Caco-2 (cell line): ENCODE results near the gene TMEM131. TPM values are rescaled to one million over a fixed set of nuclear protein-coding genes. Genes with fewer than 3 reads are reported as not detected.

Experiments
- BruUV-seq: library from RNA; stranded (reverse); fragments of 400-500 nt; replicated peaks from 2 replicates; lab custom pipeline; 2021; lab: Mats Ljungman, UMichigan
- CTCF ChIA-PET: fragments of 300-600 bp; sonication (Branson Sonifier 250); formaldehyde crosslinking; loops from one replicate; lab custom pipeline; 2022; ENCODE audit warnings: antibody characterized with exemption; lab: Charles Lee
- POLR2A ChIA-PET: fragments of 300-600 bp; sonication (Branson Sonifier 250); formaldehyde crosslinking; loops from one replicate; lab custom pipeline; 2022; ENCODE audit warnings: antibody characterized with exemption; lab: Charles Lee
- DNase-seq, 2 experiments: peaks; one replicate each; pipeline versions ENCODE4 v3.0.0 to v3.0.0-alpha.2; 2020 to 2022
- H3K27me3 ChIP-seq: replicated peaks from 2 replicates; pipeline ENCODE4 v1.6.0; 2011; ENCODE audit warnings: low read length; ENCODE audit not compliant: control insufficient read depth, insufficient read depth
- H3K36me3 ChIP-seq: 2 replicates; pipeline ENCODE4 v1.5.1; 2011; ENCODE audit warnings: low read length; ENCODE audit not compliant: control insufficient read depth, insufficient read depth
- H3K4me1 ChIP-seq: fragments of 250-450 bp; sonication (Bioruptor Pico); 2 replicates; pipeline ENCODE4 v1.5.1; 2020; ENCODE audit warnings: mild to moderate bottlenecking
- H3K4me3 ChIP-seq: 2 replicates; pipeline ENCODE4 v1.5.1; 2011; ENCODE audit warnings: low read depth, mild to moderate bottlenecking, control low read depth, low read length
- H3K9me3 ChIP-seq: fragments of 250-450 bp; sonication (Bioruptor Pico); 2 replicates; pipeline ENCODE4 v1.5.1; 2020; ENCODE audit warnings: mild to moderate bottlenecking, moderate library complexity
- H3K27ac Mint-ChIP-seq: one replicate; pipeline ENCODE4 v1.8.0; 2022; ENCODE audit warnings: mixed read lengths; ENCODE audit not compliant: unreplicated experiment
- H3K27me3 Mint-ChIP-seq: one replicate; pipeline ENCODE4 v1.8.0; 2022; ENCODE audit warnings: mixed read lengths; ENCODE audit not compliant: insufficient read depth, unreplicated experiment
- H3K36me3 Mint-ChIP-seq: one replicate; pipeline ENCODE4 v1.8.0; 2022; ENCODE audit warnings: mild to moderate bottlenecking, mixed read lengths; ENCODE audit not compliant: insufficient read depth, unreplicated experiment
- H3K4me1 Mint-ChIP-seq: one replicate; pipeline ENCODE4 v1.8.0; 2022; ENCODE audit warnings: low read depth, mixed read lengths; ENCODE audit not compliant: unreplicated experiment
- H3K4me3 Mint-ChIP-seq: one replicate; pipeline ENCODE4 v1.8.0; 2022; ENCODE audit warnings: mild to moderate bottlenecking, moderate library complexity, mixed read lengths; ENCODE audit not compliant: unreplicated experiment
- H3K9me3 Mint-ChIP-seq: one replicate; pipeline ENCODE4 v1.8.0; 2022; ENCODE audit warnings: mixed read lengths; ENCODE audit not compliant: unreplicated experiment
- intact Hi-C: fragments of 100-400 bp; cut with micrococcal nuclease; formaldehyde crosslinking; loops from one replicate; pipeline ENCODE4 v1.10.0; 2022; ENCODE audit not compliant: unreplicated experiment
- total RNA-seq: library from RNA; stranded (reverse); gene quantifications from 2 replicates; pipeline ENCODE4 v1.2.3, GENCODE V29; 2022
- TF ChIP-seq, protein P1 (sequence below), 2 experiments: fragments of 200-600 bp in 1 of 2; IDR thresholded peaks; 1 replicate in 1 of 2; 2 replicates in 1 of 2; pipeline versions ENCODE4 v1.5.1 to v1.8.0; 2011 to 2022; ENCODE audit warnings: antibody characterized with exemption in 1 of 2, control low read depth in 1 of 2, inconsistent platforms in 1 of 2, low read depth in 1 of 2, low read length in 1 of 2, mild to moderate bottlenecking in 1 of 2, moderate library complexity in 1 of 2; ENCODE audit not compliant: insufficient read depth in 1 of 2, severe bottlenecking in 1 of 2, unreplicated experiment in 1 of 2

TMEM131 gene
- total RNA-seq, 1 experiment from 2014 or later, result 36.3 TPM

DNA sequence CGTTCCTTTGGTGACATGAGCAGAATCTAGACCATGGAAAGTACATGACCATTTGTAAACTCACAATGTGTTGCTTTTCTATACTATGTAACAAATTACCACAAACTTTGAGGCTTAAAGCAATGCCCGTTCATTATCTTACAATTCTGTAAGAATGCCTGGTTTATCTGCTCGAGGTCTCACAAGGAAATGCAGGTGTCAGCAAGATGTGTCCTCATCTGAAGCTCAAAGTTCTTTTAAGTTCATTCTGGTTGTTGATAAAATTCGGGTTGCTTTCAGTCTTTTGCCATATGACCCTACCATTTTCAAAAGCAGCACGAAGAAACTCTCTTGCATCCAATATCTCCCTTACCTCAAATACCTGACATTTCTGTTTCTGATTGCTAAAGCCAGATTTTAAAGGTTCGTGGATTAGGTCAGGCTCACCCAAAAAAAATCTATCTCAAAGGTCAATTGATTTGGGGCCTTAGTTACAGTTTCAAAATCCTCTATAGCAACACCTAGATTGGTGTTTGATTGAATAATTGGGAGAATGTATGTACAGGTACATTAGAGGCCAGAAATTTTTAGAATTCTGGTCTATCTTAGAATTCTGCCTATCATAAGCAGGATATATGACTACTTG lies 125.9 kb downstream of the TMEM131 start:
- no peaks in the 10 kb centered on the region for H3K27me3 ChIP-seq
- H3K4me1 Mint-ChIP-seq, result peaks cover 22% of the 10 kb centered on the region
- H3K4me3 Mint-ChIP-seq, result no peak overlapping the region
- H3K9me3 Mint-ChIP-seq, result peaks cover 15% of the 10 kb centered on the region
- no peak overlapping the region for H3K4me3 ChIP-seq
- POLR2A ChIA-PET, result no interaction called here
- peaks cover 19% of the 10 kb centered on the region for H3K4me1 ChIP-seq
- H3K27me3 Mint-ChIP-seq, result no peaks in the 10 kb centered on the region
- no peak overlapping the region for H3K27ac Mint-ChIP-seq
- H3K36me3 ChIP-seq, result peaks cover 3% of the 10 kb centered on the region; the same call in 1 of the 2 replicates
- no peaks in the 10 kb centered on the region for H3K36me3 Mint-ChIP-seq
- peaks cover 11% of the 10 kb centered on the region for H3K9me3 ChIP-seq
- CTCF ChIA-PET, result no interaction called here
- intact Hi-C loops, result loop anchor here (10.0 kb wide), 1 partner anchor 125 kb away; the partner anchor contains the start of gene TMEM131
- no TSS peak for BruUV-seq
- TF ChIP-seq, protein P1, sequence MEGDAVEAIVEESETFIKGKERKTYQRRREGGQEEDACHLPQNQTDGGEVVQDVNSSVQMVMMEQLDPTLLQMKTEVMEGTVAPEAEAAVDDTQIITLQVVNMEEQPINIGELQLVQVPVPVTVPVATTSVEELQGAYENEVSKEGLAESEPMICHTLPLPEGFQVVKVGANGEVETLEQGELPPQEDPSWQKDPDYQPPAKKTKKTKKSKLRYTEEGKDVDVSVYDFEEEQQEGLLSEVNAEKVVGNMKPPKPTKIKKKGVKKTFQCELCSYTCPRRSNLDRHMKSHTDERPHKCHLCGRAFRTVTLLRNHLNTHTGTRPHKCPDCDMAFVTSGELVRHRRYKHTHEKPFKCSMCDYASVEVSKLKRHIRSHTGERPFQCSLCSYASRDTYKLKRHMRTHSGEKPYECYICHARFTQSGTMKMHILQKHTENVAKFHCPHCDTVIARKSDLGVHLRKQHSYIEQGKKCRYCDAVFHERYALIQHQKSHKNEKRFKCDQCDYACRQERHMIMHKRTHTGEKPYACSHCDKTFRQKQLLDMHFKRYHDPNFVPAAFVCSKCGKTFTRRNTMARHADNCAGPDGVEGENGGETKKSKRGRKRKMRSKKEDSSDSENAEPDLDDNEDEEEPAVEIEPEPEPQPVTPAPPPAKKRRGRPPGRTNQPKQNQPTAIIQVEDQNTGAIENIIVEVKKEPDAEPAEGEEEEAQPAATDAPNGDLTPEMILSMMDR (IDR thresholded peaks at IDR 0.05; ENCODE audit: insufficient read depth in 1 of 2, low read depth in 1 of 2, low read length in 1 of 2, severe bottlenecking in 1 of 2, unreplicated experiment in 1 of 2), result no peak
- no peak for DNase-seq

DNA sequence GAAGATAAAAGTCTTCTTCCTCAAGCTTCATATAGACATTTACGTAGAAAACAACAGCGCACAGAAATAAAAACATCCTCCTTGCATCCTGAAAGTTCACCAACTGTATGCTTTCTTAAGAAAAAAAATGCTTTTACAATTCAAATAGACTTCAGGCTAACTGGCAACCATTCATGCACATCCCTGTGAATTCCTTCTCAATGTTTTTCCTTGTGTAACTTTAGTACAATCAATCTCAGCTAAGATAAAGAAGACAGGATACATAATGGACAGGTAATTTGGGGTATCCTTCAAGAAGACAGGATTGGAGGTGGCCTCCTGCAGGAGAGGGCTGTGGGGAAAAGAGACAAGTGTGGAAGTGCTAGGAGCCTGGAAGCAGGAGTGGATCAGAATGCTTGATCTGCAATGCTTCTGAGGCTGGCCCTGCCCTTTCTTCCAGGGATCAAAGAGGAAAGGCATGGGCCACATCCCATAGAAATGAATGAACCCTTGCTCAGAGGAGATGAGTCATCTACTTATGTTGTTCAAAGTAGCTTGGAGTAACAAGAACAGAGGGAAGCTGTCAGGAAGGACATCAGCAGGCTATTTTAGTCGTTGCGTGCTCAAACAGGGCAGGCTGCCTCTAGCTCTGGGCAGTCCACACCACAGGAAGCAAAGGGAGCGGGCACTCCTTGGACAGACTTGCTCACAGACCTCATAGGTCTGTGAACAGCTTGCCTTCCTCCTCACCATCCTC lies 126.6 kb downstream of the TMEM131 start:
- Mint-ChIP-seq H3K9me3 (peaks cover 9% of the 10 kb centered on the region), H3K27me3 (no peaks in the 10 kb centered on the region), H3K4me1 (peaks cover 22% of the 10 kb centered on the region), H3K4me3 (no peak overlapping the region), H3K27ac (no peak overlapping the region), H3K36me3 (no peaks in the 10 kb centered on the region)
- Histone ChIP-seq H3K4me3 (no peak overlapping the region), H3K27me3 (no peaks in the 10 kb centered on the region), H3K9me3 (peaks cover 11% of the 10 kb centered on the region), H3K4me1 (peaks cover 19% of the 10 kb centered on the region), H3K36me3 (peaks cover 3% of the 10 kb centered on the region; the same call in 1 of the 2 replicates)
- CTCF ChIA-PET, result no interaction called here
- TF ChIP-seq, protein P1 (IDR thresholded peaks at IDR 0.05; ENCODE audit: insufficient read depth in 1 of 2, low read depth in 1 of 2, low read length in 1 of 2, severe bottlenecking in 1 of 2, unreplicated experiment in 1 of 2), result no peak
- intact Hi-C loops, result loop anchor here (10.0 kb wide), 1 partner anchor 126 kb away; the partner anchor contains the start of gene TMEM131
- DNase-seq, result peak; percentile 31 to 53
- no TSS peak for BruUV-seq
- POLR2A ChIA-PET, result no interaction called here

DNA sequence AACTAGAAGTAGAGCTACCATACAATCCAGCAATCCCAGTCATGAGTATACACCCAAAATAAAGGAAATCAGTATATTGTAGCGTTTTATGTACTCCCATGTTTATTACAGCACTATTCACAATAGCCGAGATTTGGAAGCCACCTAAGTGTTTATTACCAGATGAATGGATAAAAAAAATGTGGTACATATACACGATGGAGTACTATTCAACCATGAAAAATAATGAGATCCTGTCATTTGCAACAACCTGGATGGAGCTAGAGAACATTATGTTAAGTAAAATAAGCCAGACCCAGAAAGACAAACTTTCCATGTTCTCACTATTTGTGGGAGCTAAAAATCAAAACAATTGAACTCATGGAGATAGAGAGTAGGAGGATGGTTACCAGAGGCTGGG lies 131.9 kb downstream of the TMEM131 start:
- ChIA-PET CTCF (no interaction called here), POLR2A (no interaction called here)
- Mint-ChIP-seq H3K4me1 (peaks cover under 1% of the 10 kb centered on the region), H3K9me3 (peaks cover 6% of the 10 kb centered on the region), H3K36me3 (no peaks in the 10 kb centered on the region), H3K27me3 (no peaks in the 10 kb centered on the region), H3K27ac (no peak overlapping the region), H3K4me3 (no peak overlapping the region)
- peaks cover 3% of the 10 kb centered on the region; the same call in 1 of the 2 replicates for H3K36me3 ChIP-seq
- intact Hi-C loops, result loop anchor here (10.0 kb wide), 1 partner anchor 131 kb away; the partner anchor contains the start of gene TMEM131
- H3K27me3 ChIP-seq, result no peaks in the 10 kb centered on the region
- no peak overlapping the region for H3K4me3 ChIP-seq
- H3K9me3 ChIP-seq, result no peaks in the 10 kb centered on the region
- H3K4me1 ChIP-seq, result no peaks in the 10 kb centered on the region; the same call in 1 of the 2 replicates
- no TSS peak for BruUV-seq
- no peak for DNase-seq
- TF ChIP-seq, protein P1 (IDR thresholded peaks at IDR 0.05; ENCODE audit: insufficient read depth in 1 of 2, low read depth in 1 of 2, low read length in 1 of 2, severe bottlenecking in 1 of 2, unreplicated experiment in 1 of 2), result no peak
